ENCODE data around the gene HERC4. TPM values are rescaled to one million over a fixed set of nuclear protein-coding genes. Genes with fewer than 3 reads are reported as not detected.

HERC4 gene
- total RNA-seq, 4 donors from 2014 or later: 49.5 to 91.6 (median 79.0) TPM

GRCh38 chr10:68075550-68076004, 494 bp upstream of the HERC4 start:
- H3K4me3 ChIP-seq: peak overlapping the region; percentile 78 to 100 (median 86)
- no peaks in the 10 kb centered on the region for H3K27me3 ChIP-seq
- H3K27ac ChIP-seq: peak overlapping the region; percentile 94 to 100 (median 97)
- DNase-seq: no peak
- peaks cover 0 to 36% (median 9%) of the 10 kb centered on the region in 4 donors for H3K4me1 ChIP-seq
- no peaks in the 10 kb centered on the region for H3K36me3 ChIP-seq
- no peaks in the 10 kb centered on the region for H3K9me3 ChIP-seq
- no peak for TF ChIP-seq POLR2A (IDR thresholded peaks at IDR 0.05)
- TF ChIP-seq CTCF (IDR thresholded peaks at IDR 0.05): no peak

GRCh38 chr10:68074031-68074774, 880 bp downstream of the HERC4 start:
- TF ChIP-seq CTCF (IDR thresholded peaks at IDR 0.05) (no peak), POLR2A (IDR thresholded peaks at IDR 0.05) (no peak)
- Histone ChIP-seq H3K9me3 (no peaks in the 10 kb centered on the region), H3K4me1 (peaks cover 0 to 36% (median 9%) of the 10 kb centered on the region in 4 donors), H3K4me3 (peak overlapping the region; percentile 78 to 100 (median 86)), H3K27ac (peak overlapping the region; percentile 94 to 100 (median 97)), H3K36me3 (peaks cover 0 to 5% (median 0%) of the 10 kb centered on the region in 3 donors), H3K27me3 (no peaks in the 10 kb centered on the region)
- no peak for DNase-seq

GRCh38 chr10:68073631-68074030, 1.5 kb downstream of the HERC4 start:
- H3K36me3 ChIP-seq: peaks cover 0 to 5% (median 0%) of the 10 kb centered on the region in 3 donors
- no peaks in the 10 kb centered on the region for H3K27me3 ChIP-seq
- H3K4me1 ChIP-seq: peaks cover 0 to 36% (median 11%) of the 10 kb centered on the region in 4 donors
- H3K4me3 ChIP-seq: peak overlapping the region; percentile 78 to 100 (median 86)
- no peaks in the 10 kb centered on the region for H3K9me3 ChIP-seq
- H3K27ac ChIP-seq: peak overlapping the region in 2 of 4 donors; percentile 99 to 100
- DNase-seq: no peak
- TF ChIP-seq POLR2A (IDR thresholded peaks at IDR 0.05): no peak
- TF ChIP-seq CTCF (IDR thresholded peaks at IDR 0.05): no peak

GRCh38 chr10:68067508-68067907, 7.6 kb downstream of the HERC4 start:
- H3K27me3 ChIP-seq: no peaks in the 10 kb centered on the region
- no peak overlapping the region for H3K4me3 ChIP-seq
- H3K36me3 ChIP-seq: peaks cover 0 to 14% (median 0%) of the 10 kb centered on the region in 3 donors
- no peak for DNase-seq
- TF ChIP-seq CTCF (IDR thresholded peaks at IDR 0.05) (no peak), POLR2A (IDR thresholded peaks at IDR 0.05) (no peak)
- no peak overlapping the region for H3K27ac ChIP-seq
- H3K9me3 ChIP-seq: no peaks in the 10 kb centered on the region
- peaks cover 0 to 17% (median 3%) of the 10 kb centered on the region in 4 donors for H3K4me1 ChIP-seq

GRCh38 chr10:68067029-68067428, 8.1 kb downstream of the HERC4 start:
- H3K4me1 ChIP-seq: peaks cover 0 to 13% (median 2%) of the 10 kb centered on the region in 4 donors
- H3K36me3 ChIP-seq: peaks cover 0 to 14% (median 0%) of the 10 kb centered on the region in 3 donors
- H3K4me3 ChIP-seq: no peak overlapping the region
- no peak for TF ChIP-seq POLR2A (IDR thresholded peaks at IDR 0.05)
- TF ChIP-seq CTCF (IDR thresholded peaks at IDR 0.05): no peak
- no peak overlapping the region for H3K27ac ChIP-seq
- no peaks in the 10 kb centered on the region for H3K27me3 ChIP-seq
- H3K9me3 ChIP-seq: no peaks in the 10 kb centered on the region
- DNase-seq: no peak

All from Peyer's patch (tissue), 4 donors.